Mucosa of gallbladder (tissue), 1 donor: Measurements from ENCODE around the gene DEFB118. TPM values are rescaled to one million over a fixed set of nuclear protein-coding genes. Genes with fewer than 3 reads are reported as not detected.
"Not testable (repeated sequence)": the region's sequence is repeated elsewhere in the genome, so short reads cannot be mapped to it uniquely, and the experiment has no call there.

Experiments used
- DNase-seq: peaks from one replicate; pipeline ENCODE4 v3.0.0-alpha.2; 2020; ENCODE audit warnings: low spot score
- total RNA-seq: library from RNA; stranded (reverse); gene quantifications from one replicate; pipeline ENCODE4 v1.2.1, GENCODE V29; 2021
- donor health status: DM: no; HTN: no; CAD: no.

DEFB118 gene
- not detected for total RNA-seq

GRCh38 chr20:31368301-31368700, at the start of gene DEFB118:
TSS of gene DEFB118 (plus strand) at chr20:31368601. CDS start at chr20:31368651, 50 bp downstream.
- no peak for DNase-seq

GRCh38 chr20:31322504-31322903, 45.9 kb upstream of the DEFB118 start:
- DNase-seq = no peak

GRCh38 chr20:31330893-31331292, 37.5 kb upstream of the DEFB118 start:
- no peak for DNase-seq

GRCh38 chr20:31341470-31341869, 26.9 kb upstream of the DEFB118 start:
- no peak for DNase-seq

- DNase-seq = no peak
These were observed 12.4 kb upstream of the DEFB118 start for GRCh38 chr20:31355981-31356380.

- no peak for DNase-seq
These were observed 5.1 kb upstream of the DEFB118 start for GRCh38 chr20:31363295-31363694.

- DNase-seq = not testable (repeated sequence)
These were observed 4.1 kb upstream of the DEFB118 start for GRCh38 chr20:31364272-31364671.

- no peak for DNase-seq
These were observed 5.9 kb downstream of the DEFB118 start for GRCh38 chr20:31374346-31374745.

- DNase-seq = no peak
These were observed 22.1 kb downstream of the DEFB118 start, which contains the start of gene DEFB119 for GRCh38 chr20:31390490-31390889. TSS of gene DEFB119 (minus strand) at chr20:31390590. CDS start at chr20:31390483, 107 bp downstream.

- DNase-seq = no peak
These were observed 24.4 kb downstream of the DEFB118 start for GRCh38 chr20:31392836-31393235.

GRCh38 chr20:31394900-31395299, 26.5 kb downstream of the DEFB118 start:
- no peak for DNase-seq

GRCh38 chr20:31403886-31404285, 35.5 kb downstream of the DEFB118 start:
- no peak for DNase-seq

GRCh38 chr20:31406115-31406514, 37.7 kb downstream of the DEFB118 start, which contains the start of gene DEFB121:
TSS of gene DEFB121 (minus strand) at chr20:31406215. CDS start at chr20:31406152, 63 bp downstream.
- DNase-seq = no peak

GRCh38 chr20:31410011-31410410, 41.6 kb downstream of the DEFB118 start:
- no peak for DNase-seq

GRCh38 chr20:31414381-31414780, 46.0 kb downstream of the DEFB118 start:
- DNase-seq = no peak

GRCh38 chr20:31415653-31416052, 47.3 kb downstream of the DEFB118 start:
- DNase-seq = no peak

- no peak for DNase-seq
These were observed 49.9 kb downstream of the DEFB118 start for GRCh38 chr20:31418307-31418706.

Other genes with a start within 250 kb of the DEFB118 start
- gene DEFB115, start 110.9 kb upstream of the DEFB118 start, total RNA-seq = not detected
- not detected for gene DEFB116, start 60.0 kb upstream of the DEFB118 start, total RNA-seq
- not detected for gene DEFB119, start 22.0 kb downstream of the DEFB118 start, total RNA-seq
- gene DEFB121, start 37.6 kb downstream of the DEFB118 start, total RNA-seq = not detected
- gene DEFB123, start 72.0 kb downstream of the DEFB118 start, total RNA-seq = not detected
- gene DEFB124, start 106.5 kb downstream of the DEFB118 start, total RNA-seq = 0.81 TPM
- gene REM1, start 106.7 kb downstream of the DEFB118 start, total RNA-seq = 2.3 TPM
- 204 TPM for gene HM13, start 145.8 kb downstream of the DEFB118 start, total RNA-seq
- gene ID1, start 236.7 kb downstream of the DEFB118 start, total RNA-seq = 59.7 TPM